ENCODE results near the gene DPYSL4. TPM values are rescaled to one million over a fixed set of nuclear protein-coding genes. Genes with fewer than 3 reads are reported as not detected.

The DPYSL4 gene
- total and polyA plus RNA-seq, 12 donors = 0.42 to 7.6 (median 3.2) TPM

- Histone ChIP-seq H3K36me3 (replicated peaks in 1 of 2) (no peaks in the 10 kb centered on the region), H3K27ac (no peak overlapping the region), H3K9me3 (replicated peaks in 1 of 3) (no peaks in the 10 kb centered on the region), H3K4me1 (replicated peaks in 1 of 2) (no peaks in the 10 kb centered on the region), H3K27me3 (no peaks in the 10 kb centered on the region), H3K4me3 (no peak overlapping the region)
- DNase-seq = no peak
- intact Hi-C loops (cut with DNase I) = no loop called here
- WGBS, 4 donors = 77 to 90% (median 80%) methylated on average over 8 to 14 of the region's 14 CpGs
- TF ChIP-seq POLR2A (IDR thresholded peaks at IDR 0.05) (no peak), CTCF (IDR thresholded peaks at IDR 0.05) (no peak)
Observed at GRCh38 chr10:132254841-132255240, 68.1 kb downstream of the DPYSL4 start.

Other genes starting within 250 kb of the DPYSL4 start
- gene BNIP3, start 205.0 kb upstream of the DPYSL4 start, total RNA-seq = 100 to 1,000 TPM in 4 of 9 donors, 10 to 100 TPM in 5; 34.9 to 132 (median 92.3) TPM
- gene BNIP3, start 205.0 kb upstream of the DPYSL4 start, polyA plus RNA-seq = 10 to 100 TPM; 14.2 to 57.3 (median 14.7) TPM
- gene JAKMIP3, start 121.0 kb upstream of the DPYSL4 start, total RNA-seq = 1 to 10 TPM in 1 of 9 donors, under 1 TPM in 8; 0.18 to 2.7 (median 0.71) TPM
- gene JAKMIP3, start 121.0 kb upstream of the DPYSL4 start, polyA plus RNA-seq = 1 to 10 TPM in 2 of 3 donors, under 1 TPM in 1; 0.86 to 7.0 (median 2.1) TPM
- 10 to 100 TPM in 6 of 9 donors, 1 to 10 TPM in 3; 2.8 to 18.0 (median 15.9) TPM for gene STK32C, start 121.0 kb downstream of the DPYSL4 start, total RNA-seq
- gene STK32C, start 121.0 kb downstream of the DPYSL4 start, polyA plus RNA-seq = 10 to 100 TPM in 2 of 3 donors, 1 to 10 TPM in 1; 7.7 to 36.5 (median 22.8) TPM
- gene LRRC27, start 145.2 kb downstream of the DPYSL4 start, total RNA-seq = 10 to 100 TPM in 4 of 9 donors, 1 to 10 TPM in 5; 6.5 to 17.6 (median 9.7) TPM
- 10 to 100 TPM in 2 of 3 donors, 1 to 10 TPM in 1; 7.0 to 12.1 (median 10.1) TPM for gene LRRC27, start 145.2 kb downstream of the DPYSL4 start, polyA plus RNA-seq
- gene PWWP2B, start 210.3 kb downstream of the DPYSL4 start, total RNA-seq = 10 to 100 TPM; 23.6 to 75.3 (median 41.5) TPM
- gene PWWP2B, start 210.3 kb downstream of the DPYSL4 start, polyA plus RNA-seq = 10 to 100 TPM in 2 of 3 donors, 1 to 10 TPM in 1; 3.4 to 34.0 (median 33.5) TPM

Measured in adrenal gland (tissue), 12 donors.